NCI-H510A (cell line): ENCODE measurements around the gene RTRAF.

Source experiments
- DNase-seq: peaks from one replicate; lab custom pipeline; 2025; lab: John Stamatoyannopoulos, UW

The RTRAF gene

DNA sequence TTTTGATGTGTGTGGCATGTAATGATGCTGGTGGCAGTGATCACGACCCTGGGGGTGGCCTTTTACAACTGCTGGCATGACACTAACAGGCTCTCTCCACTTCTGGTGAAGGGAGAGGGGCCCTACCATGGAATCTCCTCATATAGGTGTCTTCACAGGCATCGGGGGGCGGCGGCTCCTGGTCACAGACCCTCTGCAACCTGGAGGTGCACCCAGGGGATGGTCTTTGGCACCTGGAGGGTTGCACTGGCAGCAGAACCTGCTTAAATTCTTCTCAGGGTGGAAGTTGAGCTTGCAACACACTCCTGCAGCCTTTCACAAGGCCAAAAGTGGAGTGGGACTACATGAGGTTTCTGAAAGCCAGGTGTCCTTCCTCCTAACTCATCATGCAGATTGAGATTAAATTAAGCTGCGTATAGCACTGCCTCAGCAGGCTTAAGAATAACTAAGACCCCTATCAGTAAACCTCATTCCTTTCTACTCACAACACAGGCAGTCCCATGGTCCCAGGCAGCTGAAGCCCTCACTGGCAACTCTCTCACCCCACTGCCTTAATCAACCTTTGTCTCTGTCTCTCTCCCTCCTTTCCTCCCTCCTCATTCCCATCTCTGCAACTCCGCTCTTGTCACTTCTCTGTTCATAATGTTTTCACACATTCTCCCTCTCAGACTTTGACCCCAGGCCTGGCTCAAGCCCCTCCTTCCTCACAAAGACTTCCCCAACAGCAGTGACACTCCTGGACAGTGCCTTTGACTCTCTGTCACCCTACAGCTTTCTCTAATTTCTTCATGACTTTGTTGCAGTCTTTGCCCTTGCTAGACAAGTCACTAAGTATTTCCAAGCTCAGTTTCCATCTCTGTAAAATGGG is 60.6 kb downstream of the RTRAF start:
- no peak for DNase-seq

DNA sequence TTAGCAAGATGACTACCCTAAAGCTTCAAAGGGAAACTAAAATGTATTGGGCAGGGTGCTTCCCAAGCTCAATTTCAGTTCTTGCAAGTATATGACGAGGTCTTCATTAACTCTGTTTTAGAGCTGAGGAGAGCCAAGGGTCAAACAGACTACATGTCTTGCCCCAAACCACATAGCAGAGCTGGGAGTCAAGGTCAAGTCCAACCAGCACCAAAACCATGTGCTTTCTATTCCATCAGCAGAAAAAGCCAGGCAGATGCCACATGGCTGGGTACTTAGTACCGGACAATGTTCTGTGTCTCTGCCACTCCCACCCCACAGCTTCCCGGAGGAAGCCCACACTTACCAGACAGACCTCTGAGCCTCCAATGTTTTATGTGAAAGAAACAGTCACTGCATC is 61.9 kb downstream of the RTRAF start:
- no peak for DNase-seq

DNA sequence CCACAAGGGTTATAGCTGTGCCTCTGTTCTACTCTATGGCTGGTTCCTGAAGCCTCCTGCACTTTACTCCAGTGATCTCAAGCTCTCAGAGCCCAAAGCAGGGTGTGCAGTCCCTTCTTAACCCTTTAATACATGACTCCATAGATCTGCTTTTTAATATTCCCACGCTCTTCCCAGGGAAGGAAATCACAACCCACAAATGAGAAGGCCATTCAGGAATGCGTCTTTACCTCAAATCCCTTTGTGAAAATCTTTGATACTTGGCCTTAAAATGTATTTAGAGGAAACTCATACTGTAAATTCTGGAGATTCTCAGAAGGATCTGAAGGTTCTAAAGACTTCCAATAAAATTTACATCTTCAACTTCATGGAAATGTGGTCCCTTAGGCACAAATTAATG is 62.5 kb downstream of the RTRAF start:
- no peak for DNase-seq

DNA sequence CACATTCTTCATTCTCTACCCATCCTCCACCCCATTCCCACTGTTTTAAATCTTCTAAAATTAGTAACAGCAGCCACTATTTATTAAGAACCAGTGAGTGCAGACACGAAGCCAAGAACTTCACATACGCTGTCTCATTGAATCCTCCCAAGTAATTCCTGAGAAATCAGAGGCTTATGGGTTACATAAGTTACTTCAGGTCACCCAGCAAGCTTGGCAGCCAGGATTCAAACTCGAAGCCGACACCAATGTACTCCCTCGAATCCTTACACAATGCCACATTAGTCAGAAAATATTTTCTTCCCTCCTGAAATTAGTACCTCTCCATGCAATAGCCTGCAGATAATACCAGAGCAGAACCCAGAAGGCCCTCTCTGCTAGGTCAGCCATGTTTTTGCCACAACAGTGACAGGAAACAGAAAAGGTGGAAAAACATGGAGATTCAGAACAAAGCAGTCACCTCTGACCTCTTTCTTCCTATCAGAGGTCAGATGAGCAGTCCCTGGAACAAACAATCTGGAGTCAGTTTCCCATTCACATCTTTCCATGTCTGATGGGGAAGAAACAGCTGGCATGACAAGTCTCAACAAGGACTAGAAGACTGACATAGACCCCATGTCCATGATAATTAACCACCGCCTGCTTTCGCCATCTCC is 63.1 kb downstream of the RTRAF start:
- no peak for DNase-seq

DNA sequence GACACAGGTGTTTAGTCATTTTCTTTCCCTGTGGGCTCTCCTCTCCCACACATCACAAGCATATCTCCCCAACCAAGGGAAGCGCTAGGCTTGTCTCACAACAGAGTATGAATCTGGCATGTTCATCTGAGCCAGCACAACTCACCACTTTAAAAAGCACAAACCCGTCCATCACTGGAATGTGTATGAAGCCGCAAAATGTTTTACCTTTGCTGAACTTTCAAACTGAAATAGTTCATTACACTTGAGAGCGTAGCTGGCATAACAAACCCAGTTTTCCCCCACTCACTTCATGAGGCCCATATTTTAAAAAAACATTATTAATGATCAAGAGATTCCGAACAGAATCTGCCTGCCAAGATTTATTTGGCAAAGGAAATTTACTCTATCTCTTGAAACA is 63.7 kb downstream of the RTRAF start:
- DNase-seq, result no peak

DNA sequence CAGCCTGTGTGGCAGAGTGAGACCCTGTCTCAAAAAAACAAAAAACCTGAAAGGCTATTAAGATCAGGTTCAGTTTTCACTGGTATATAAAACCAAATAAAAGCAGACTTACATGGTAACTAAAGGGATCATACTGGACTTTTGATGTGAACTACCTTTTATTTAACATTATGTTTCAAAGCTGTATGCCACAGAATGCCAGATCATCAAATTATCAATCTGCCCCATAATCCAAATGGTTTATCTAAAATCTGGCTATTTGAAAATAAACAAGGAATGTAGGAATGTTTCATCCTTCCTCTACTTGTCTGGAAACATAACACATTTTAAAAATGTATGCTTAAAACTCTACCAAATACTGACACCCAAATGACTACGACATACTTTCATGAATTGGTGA is 65.3 kb downstream of the RTRAF start:
- no peak for DNase-seq

DNA sequence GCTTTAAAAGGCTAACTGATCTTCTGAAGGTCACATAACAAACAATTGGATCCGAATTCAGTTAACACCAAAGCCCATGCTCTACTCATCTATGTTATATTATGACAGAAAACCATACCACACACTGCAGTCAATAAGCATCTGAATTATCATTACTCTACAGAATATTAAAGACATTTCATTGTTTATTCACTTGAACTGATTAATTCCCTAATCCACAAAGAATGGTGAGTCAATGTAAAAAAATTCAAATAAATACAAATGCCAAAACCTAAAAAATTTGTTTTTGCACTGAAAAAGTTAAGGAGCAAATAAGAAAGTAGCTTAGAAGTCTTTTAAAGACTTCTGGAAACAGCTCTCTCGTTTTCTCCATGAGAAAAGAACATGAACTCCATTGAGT is 65.8 kb downstream of the RTRAF start:
- DNase-seq, result no peak

DNA sequence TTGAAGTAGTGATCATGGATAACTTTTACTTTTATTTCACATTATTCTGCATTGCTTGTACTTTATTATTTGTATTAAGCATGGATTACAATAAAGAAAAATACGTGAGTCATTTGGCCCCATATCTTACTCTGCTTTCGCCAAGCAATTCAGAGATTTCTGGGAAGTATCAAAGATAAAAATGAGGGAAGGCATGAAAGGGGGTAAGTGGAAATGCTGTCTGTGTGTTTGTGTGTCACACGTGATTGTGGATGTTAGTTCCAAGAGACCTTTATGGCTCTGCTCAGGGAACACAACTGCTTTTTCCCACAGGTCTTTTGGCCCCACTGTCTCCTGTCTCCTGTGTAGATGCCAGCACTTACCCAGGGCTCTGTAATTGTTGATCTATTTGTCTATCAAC is 69.0 kb downstream of the RTRAF start:
- DNase-seq, result no peak

DNA sequence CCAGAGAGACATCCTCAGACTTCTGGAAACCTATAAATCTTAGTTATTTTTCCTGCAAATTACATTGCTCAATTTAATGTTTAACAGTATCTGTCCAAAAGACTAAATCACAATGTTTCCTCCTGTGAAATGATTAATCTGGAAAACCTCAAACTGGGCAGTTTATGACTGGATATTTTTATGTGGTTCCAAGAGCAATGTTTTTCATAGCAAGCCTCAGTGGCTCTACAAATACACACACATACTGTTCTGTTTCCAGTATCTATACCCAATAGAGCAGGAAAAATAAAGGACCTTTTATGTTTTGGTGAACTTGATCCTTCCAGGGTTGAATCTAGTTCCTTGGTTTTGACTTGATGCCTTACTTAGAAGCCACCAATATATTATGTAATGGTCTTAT is 70.3 kb downstream of the RTRAF start:
- no peak for DNase-seq

DNA sequence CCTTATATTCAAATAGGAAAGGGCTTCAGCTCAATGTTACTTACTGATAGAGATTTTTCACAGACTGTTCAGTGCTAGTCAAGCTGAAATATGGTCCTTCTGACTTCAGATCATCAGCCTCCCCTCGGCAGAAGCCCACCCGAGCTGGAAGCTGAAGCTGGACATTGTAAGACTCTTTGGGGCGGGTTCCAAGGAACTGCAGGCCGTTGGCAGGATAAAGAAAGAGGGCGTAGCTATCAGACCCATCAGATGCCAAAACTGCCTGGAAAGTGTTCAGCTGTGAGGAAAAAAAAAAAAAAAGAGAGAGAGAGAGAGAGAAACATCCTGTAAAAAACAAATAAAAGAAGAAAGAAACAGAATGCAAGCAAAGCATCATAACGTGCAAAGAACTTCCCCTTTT is 70.7 kb downstream of the RTRAF start:
- no peak for DNase-seq
